Lung (tissue), 12 donors: ENCODE data around the gene C20orf202. TPM values are rescaled to one million over a fixed set of nuclear protein-coding genes. Genes with fewer than 3 reads are reported as not detected.
A peak's percentile ranks its signal among the peaks of the same experiment; 100 is the strongest.

Experiments
- ATAC-seq: fragments of 200-7000 bp; cut with Tn5 transposase; one replicate; pipeline ENCODE4 v1.9.1; 2020; ENCODE audit warnings: moderate number of reproducible peaks; ENCODE audit not compliant: insufficient read depth, low FRiP score
- DNase-seq, 3 donors: peaks; one replicate each; pipeline ENCODE4 v3.0.0-alpha.2; 2013 to 2017
- H3K27ac ChIP-seq, 2 donors: one replicate each; pipeline ENCODE4 v1.5.1; 2013; ENCODE audit warnings: mild to moderate bottlenecking in 2 of 2, moderate library complexity in 2 of 2, control low read depth in 1 of 2, inconsistent platforms in 1 of 2, low read depth in 1 of 2, low read length in 1 of 2
- H3K27me3 ChIP-seq, 3 donors: one replicate each; pipeline ENCODE4 v1.5.1; 2013; ENCODE audit warnings: low read length in 2 of 3; ENCODE audit not compliant: control insufficient read depth in 3 of 3, insufficient read depth in 3 of 3
- H3K36me3 ChIP-seq, 4 donors: one replicate each; pipeline ENCODE4 v1.5.1; 2013; ENCODE audit warnings: low read length in 4 of 4, mild to moderate bottlenecking in 1 of 4, moderate library complexity in 1 of 4; ENCODE audit not compliant: control insufficient read depth in 4 of 4, insufficient read depth in 4 of 4
- H3K4me1 ChIP-seq, 5 donors: one replicate each; pipeline ENCODE4 v1.5.1; 2013; ENCODE audit warnings: low read length in 5 of 5, mild to moderate bottlenecking in 2 of 5, moderate library complexity in 1 of 5; ENCODE audit not compliant: control insufficient read depth in 5 of 5, insufficient read depth in 5 of 5
- H3K4me3 ChIP-seq: one replicate; pipeline ENCODE4 v1.5.1; 2013; ENCODE audit warnings: mild to moderate bottlenecking, control low read depth, moderate library complexity
- H3K9ac ChIP-seq, 2 donors: one replicate each; pipeline ENCODE4 v1.5.1; 2013; ENCODE audit warnings: low read length in 2 of 2, control low read depth in 1 of 2; ENCODE audit not compliant: insufficient read depth in 1 of 2
- H3K9me3 ChIP-seq, 4 donors: one replicate each; pipeline ENCODE4 v1.5.1; 2013; ENCODE audit warnings: low read length in 3 of 4, mild to moderate bottlenecking in 1 of 4, moderate library complexity in 1 of 4; ENCODE audit not compliant: control insufficient read depth in 4 of 4, insufficient read depth in 3 of 4
- WGBS, 2 donors: extraction: QIAGEN DNeasy Blood & Tissue Kit; methylation state at CpG; one replicate each; pipeline ENCODE4 v1.1.7; 2013; 5-methylcytosine and 5-hydroxymethylcytosine counted together
- polyA plus RNA-seq, 2 donors: library from polyadenylated mRNA; stranded (reverse); fragments of 200-250 nt; gene quantifications; one replicate each; pipeline ENCODE4 v1.2.1, GENCODE V29; 2013
- total RNA-seq, 2 donors: library from RNA; depleted of rRNA in 1 of 2; stranded (reverse); fragments of >200 nt in 1 of 2; gene quantifications; one replicate each; pipeline ENCODE4 v1.2.1, GENCODE V29; 2014 to 2021
- TF ChIP-seq, protein P1 (sequence below): IDR thresholded peaks from 2 replicates; pipeline ENCODE4 v1.5.1; 2012; ENCODE audit warnings: mild to moderate bottlenecking; ENCODE audit errors: control extremely low read depth, extremely low read depth
- donor health status: control.
- donor health status: control.
- donor health status: Bipolar disorder and iron deficiency.
- donor health status: healthy.
- donor health status: DM: yes; HTN: yes; CAD: no.

C20orf202 gene
- total and polyA plus RNA-seq, 4 donors: 0.11 to 1.0 (median 0.38) TPM

DNA sequence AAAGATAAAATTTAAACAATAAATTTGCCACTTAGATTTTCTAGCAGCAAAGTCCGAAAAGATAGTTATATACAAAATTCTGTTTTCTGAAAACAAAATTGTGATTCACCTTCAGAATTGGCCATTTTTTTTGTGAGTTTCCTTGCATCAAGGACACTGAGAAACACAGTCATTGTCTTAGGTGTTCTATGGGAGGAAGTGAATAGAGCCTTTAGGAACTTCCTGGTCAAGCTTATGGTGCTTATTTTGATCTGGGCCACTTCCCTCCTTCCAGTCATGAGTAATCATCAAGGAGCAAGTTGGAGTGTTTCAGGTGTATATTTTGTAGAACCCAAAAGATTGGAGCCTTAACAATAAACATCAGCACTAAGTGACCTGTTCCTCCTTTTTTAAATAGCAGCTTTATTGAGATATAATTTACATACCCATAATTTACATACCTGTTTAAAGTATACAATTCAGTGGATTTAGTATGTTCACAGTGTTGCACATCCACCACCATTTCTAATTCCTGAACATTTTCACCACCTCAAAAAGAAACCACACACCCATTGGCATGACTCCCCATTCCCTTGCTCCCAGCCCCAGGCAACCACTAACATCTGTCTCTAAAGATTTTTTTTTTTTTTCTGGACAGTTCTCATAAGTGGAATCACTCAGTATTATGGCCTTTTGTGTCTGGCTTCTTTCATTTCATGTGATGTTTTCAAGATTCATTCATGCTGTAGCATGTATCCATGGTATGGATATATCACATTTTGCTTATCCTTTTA, 36.1 kb upstream of the C20orf202 start:
- H3K36me3 ChIP-seq: peaks cover 19 to 57% (median 46%) of the 10 kb centered on the region in 4 donors
- H3K4me3 ChIP-seq: no peak overlapping the region
- ATAC-seq (no peak), DNase-seq (no peak)
- H3K27me3 ChIP-seq: no peaks in the 10 kb centered on the region
- H3K4me1 ChIP-seq: no peaks in the 10 kb centered on the region
- H3K9me3 ChIP-seq: no peaks in the 10 kb centered on the region
- H3K9ac ChIP-seq: no peak overlapping the region
- no peak overlapping the region for H3K27ac ChIP-seq
- WGBS, 2 donors: 91% methylated on average over 1 of the region's 1 CpG
- TF ChIP-seq, protein P1, sequence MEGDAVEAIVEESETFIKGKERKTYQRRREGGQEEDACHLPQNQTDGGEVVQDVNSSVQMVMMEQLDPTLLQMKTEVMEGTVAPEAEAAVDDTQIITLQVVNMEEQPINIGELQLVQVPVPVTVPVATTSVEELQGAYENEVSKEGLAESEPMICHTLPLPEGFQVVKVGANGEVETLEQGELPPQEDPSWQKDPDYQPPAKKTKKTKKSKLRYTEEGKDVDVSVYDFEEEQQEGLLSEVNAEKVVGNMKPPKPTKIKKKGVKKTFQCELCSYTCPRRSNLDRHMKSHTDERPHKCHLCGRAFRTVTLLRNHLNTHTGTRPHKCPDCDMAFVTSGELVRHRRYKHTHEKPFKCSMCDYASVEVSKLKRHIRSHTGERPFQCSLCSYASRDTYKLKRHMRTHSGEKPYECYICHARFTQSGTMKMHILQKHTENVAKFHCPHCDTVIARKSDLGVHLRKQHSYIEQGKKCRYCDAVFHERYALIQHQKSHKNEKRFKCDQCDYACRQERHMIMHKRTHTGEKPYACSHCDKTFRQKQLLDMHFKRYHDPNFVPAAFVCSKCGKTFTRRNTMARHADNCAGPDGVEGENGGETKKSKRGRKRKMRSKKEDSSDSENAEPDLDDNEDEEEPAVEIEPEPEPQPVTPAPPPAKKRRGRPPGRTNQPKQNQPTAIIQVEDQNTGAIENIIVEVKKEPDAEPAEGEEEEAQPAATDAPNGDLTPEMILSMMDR: no peak

DNA sequence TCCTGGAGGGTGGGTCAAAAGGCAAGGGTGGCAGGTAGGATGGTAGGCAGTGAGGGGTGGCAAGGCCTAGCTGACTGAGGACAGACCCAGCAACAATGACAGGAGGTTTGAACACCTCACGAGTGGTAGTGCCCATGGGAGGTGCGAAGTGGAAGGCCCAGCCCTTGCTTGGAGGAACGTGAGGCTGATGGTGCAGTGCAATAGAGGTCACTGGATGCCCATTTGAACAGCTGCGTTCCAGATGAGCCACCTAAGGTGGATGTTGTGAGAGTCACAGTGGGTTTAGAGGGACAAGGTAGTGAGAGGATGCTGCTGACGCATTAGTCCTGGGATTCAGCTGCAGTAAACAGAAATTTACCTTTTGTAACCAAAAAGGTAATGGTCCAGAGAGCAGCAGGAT, 34.0 kb upstream of the C20orf202 start:
- no peaks in the 10 kb centered on the region for H3K9me3 ChIP-seq
- TF ChIP-seq, protein P1: no peak
- H3K4me1 ChIP-seq: no peaks in the 10 kb centered on the region
- ATAC-seq: no peak
- H3K4me3 ChIP-seq: no peak overlapping the region
- no peak overlapping the region for H3K27ac ChIP-seq
- H3K36me3 ChIP-seq: peaks cover 22 to 57% (median 45%) of the 10 kb centered on the region in 4 donors
- no peak for DNase-seq
- WGBS, 2 donors: 95 to 97% methylated on average over 5 of the region's 5 CpGs
- H3K27me3 ChIP-seq: no peaks in the 10 kb centered on the region
- no peak overlapping the region for H3K9ac ChIP-seq

- Histone ChIP-seq H3K27ac (no peak overlapping the region), H3K9ac (no peak overlapping the region), H3K4me3 (no peak overlapping the region), H3K9me3 (no peaks in the 10 kb centered on the region), H3K27me3 (no peaks in the 10 kb centered on the region), H3K36me3 (peaks cover 12 to 52% (median 44%) of the 10 kb centered on the region in 4 donors), H3K4me1 (no peaks in the 10 kb centered on the region)
- TF ChIP-seq, protein P1: no peak
- ATAC-seq: no peak
- WGBS, 2 donors: 69 to 88% methylated on average over 4 of the region's 4 CpGs
- DNase-seq: peak; percentile 38 to 64 (median 46)
Measured at GRCh38 chr20:1171461-1172093, 31.7 kb upstream of the C20orf202 start.
